ENCODE results near the gene GBP4. TPM values are rescaled to one million over a fixed set of nuclear protein-coding genes. Genes with fewer than 3 reads are reported as not detected.

The GBP4 gene
- total and polyA plus RNA-seq, 9 donors: 5.7 to 40.8 (median 9.8) TPM

DNA sequence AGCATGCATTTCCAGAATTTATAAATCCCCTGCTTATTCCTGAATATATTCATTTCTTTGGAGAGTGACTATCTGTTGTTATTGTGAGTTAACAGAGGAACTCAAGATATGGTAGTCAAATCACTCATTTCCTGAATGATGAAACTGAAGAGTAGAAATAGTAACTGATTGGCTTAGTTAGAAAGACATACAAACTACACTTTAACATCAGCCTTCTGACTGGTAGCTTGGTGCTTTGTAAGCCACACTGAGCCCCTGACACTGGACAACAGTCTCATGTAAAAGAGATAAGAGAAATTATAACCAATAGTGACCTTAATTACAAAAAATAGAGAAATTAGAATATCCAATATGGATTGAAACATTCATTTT, 27.7 kb downstream of the GBP4 start:
- H3K27ac ChIP-seq: no peak overlapping the region
- no peak overlapping the region for H3K4me3 ChIP-seq
- no peaks in the 10 kb centered on the region for H3K27me3 ChIP-seq
- no peak for DNase-seq
- no peaks in the 10 kb centered on the region for H3K9me3 ChIP-seq
- intact Hi-C loops (cut with DNase I): no loop called here
- no peaks in the 10 kb centered on the region for H3K4me1 ChIP-seq (ENCODE audit: insufficient read depth)
- no peaks in the 10 kb centered on the region for H3K36me3 ChIP-seq
- TF ChIP-seq POLR2A (IDR thresholded peaks at IDR 0.05) (no peak), EP300 (IDR thresholded peaks at IDR 0.05) (no peak)
- TF ChIP-seq, protein P1, sequence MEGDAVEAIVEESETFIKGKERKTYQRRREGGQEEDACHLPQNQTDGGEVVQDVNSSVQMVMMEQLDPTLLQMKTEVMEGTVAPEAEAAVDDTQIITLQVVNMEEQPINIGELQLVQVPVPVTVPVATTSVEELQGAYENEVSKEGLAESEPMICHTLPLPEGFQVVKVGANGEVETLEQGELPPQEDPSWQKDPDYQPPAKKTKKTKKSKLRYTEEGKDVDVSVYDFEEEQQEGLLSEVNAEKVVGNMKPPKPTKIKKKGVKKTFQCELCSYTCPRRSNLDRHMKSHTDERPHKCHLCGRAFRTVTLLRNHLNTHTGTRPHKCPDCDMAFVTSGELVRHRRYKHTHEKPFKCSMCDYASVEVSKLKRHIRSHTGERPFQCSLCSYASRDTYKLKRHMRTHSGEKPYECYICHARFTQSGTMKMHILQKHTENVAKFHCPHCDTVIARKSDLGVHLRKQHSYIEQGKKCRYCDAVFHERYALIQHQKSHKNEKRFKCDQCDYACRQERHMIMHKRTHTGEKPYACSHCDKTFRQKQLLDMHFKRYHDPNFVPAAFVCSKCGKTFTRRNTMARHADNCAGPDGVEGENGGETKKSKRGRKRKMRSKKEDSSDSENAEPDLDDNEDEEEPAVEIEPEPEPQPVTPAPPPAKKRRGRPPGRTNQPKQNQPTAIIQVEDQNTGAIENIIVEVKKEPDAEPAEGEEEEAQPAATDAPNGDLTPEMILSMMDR (IDR thresholded peaks at IDR 0.05): no peak

DNA sequence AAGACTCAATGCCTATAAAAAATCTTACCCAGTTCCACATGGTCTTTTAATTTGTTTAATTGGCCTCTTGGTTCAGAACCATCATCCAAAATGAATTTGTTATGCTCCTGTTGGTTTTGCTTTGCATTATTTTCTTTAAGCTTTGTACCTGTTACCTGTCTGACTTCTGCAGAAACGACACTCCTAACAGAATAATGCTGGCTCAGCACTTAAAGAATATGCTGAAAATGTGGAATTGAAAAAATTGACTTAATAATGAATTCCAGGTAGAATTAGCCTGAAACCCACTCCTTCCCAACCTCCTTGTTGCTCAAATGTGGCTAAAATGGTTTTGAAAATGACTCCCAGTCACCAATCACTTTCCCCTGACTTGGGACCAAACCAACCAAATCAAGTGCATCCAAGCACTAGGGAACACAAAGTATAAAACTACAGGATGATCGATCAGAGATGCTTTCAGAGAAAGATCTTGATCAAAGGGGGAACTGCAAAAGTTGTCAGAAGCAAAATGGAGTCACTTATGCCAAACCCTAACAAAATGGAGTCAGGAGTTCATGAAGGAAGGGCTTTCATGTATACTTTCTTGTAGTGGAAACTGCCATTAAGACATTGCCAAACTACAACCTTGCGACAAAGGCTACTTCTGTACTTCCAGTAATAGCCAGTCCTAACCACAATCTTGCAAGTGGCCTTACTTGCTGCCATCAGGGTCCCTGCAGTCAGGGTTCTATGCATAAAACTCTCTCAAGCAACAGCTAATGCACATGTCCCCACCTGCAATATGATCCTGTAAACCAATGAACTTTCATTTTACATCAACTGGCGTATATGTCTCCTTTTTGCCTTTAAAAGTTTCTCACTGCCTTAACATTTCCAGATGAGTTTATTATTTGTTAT, 28.3 kb downstream of the GBP4 start:
- no peak for DNase-seq
- H3K27me3 ChIP-seq: no peaks in the 10 kb centered on the region
- H3K4me3 ChIP-seq: no peak overlapping the region
- H3K27ac ChIP-seq: no peak overlapping the region
- no peaks in the 10 kb centered on the region for H3K36me3 ChIP-seq
- 96 to 98% (median 97%) methylated on average over 4 of the region's 4 CpGs for WGBS, 3 donors
- intact Hi-C loops (cut with DNase I): no loop called here
- no peaks in the 10 kb centered on the region for H3K4me1 ChIP-seq (ENCODE audit: insufficient read depth)
- H3K9me3 ChIP-seq: no peaks in the 10 kb centered on the region
- TF ChIP-seq EP300 (IDR thresholded peaks at IDR 0.05) (no peak), POLR2A (IDR thresholded peaks at IDR 0.05) (no peak)
- TF ChIP-seq, protein P1 (IDR thresholded peaks at IDR 0.05): no peak

DNA sequence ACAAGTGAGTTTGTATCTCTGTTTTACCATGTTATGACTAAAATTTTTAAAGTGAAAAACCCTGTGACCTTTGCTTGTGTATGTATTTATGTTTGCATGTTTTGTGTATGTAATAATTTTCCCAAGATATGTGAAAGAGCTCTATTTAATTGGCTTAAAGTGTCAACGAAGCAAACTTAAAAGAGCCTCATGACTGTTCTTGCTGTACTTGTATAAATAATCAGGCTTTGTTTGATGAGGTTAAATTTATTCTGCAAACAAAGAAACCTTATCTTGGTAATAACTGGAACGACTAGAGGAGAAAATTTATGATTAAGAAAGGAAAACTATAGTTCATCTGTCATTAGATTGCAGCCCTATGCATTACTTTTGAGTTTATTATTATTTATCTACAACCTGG, 29.6 kb downstream of the GBP4 start:
- Histone ChIP-seq H3K27ac (no peak overlapping the region), H3K4me3 (no peak overlapping the region), H3K36me3 (no peaks in the 10 kb centered on the region), H3K4me1 (ENCODE audit: insufficient read depth) (no peaks in the 10 kb centered on the region), H3K27me3 (no peaks in the 10 kb centered on the region), H3K9me3 (no peaks in the 10 kb centered on the region)
- intact Hi-C loops (cut with DNase I): no loop called here
- no peak for DNase-seq
- 7 to 9% (median 8%) methylated on average over 2 of the region's 2 CpGs for WGBS, 3 donors
- no peak for TF ChIP-seq POLR2A (IDR thresholded peaks at IDR 0.05)
- TF ChIP-seq, protein P1 (IDR thresholded peaks at IDR 0.05): no peak
- no peak for TF ChIP-seq EP300 (IDR thresholded peaks at IDR 0.05)

DNA sequence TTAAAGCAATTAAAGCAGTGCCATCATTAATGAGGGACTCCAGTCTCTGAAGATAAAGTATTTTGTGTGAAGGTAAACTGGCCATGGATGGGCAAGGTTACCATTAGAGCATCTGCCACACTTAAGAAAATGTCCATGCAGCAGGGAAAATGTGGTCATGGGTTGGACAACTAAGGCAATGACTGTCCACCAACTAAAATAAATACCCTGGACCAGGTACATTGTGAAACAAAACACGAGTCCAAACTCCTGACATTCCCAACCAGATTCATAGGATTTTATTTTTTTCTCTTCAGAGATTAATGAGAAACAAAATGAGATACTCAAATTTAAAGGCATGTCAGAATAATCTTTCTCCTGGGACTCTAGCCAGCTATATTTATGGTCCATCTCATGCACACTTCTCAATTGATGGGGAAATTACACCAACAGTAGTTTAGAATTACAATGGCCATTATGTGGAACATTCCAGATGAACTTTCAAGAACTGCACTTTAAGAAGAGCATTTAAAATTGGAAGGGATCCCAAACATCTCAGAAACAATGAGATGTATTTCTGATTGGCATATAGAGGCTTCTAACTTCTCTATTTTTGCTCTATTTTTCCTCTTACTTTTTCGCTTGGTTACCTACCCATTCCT, 31.0 kb downstream of the GBP4 start:
- 67 to 89% (median 77%) methylated on average over 2 of the region's 2 CpGs for WGBS, 3 donors
- Histone ChIP-seq H3K36me3 (no peaks in the 10 kb centered on the region), H3K27me3 (no peaks in the 10 kb centered on the region), H3K4me3 (no peak overlapping the region), H3K27ac (no peak overlapping the region), H3K9me3 (no peaks in the 10 kb centered on the region), H3K4me1 (ENCODE audit: insufficient read depth) (no peaks in the 10 kb centered on the region)
- no peak for DNase-seq
- TF ChIP-seq, protein P1 (IDR thresholded peaks at IDR 0.05): no peak
- TF ChIP-seq EP300 (IDR thresholded peaks at IDR 0.05): no peak
- no peak for TF ChIP-seq POLR2A (IDR thresholded peaks at IDR 0.05)
- intact Hi-C loops (cut with DNase I): no loop called here
